PC-9 (cell line): ENCODE measurements around the gene ING4.

Experiments used
- EZH2 ChIP-seq: fragments of 200-600 bp; sonication (generic); IDR thresholded peaks from 2 replicates; pipeline ENCODE4 v1.8.0; 2017; ENCODE audit warnings: antibody characterized with exemption, low read depth
- TF ChIP-seq, protein P1 (sequence below): fragments of 200-600 bp; sonication (generic); conservative IDR thresholded peaks from 2 replicates; pipeline ENCODE4 v1.6.1; 2017; ENCODE audit warnings: mixed run types, antibody characterized with exemption, mild to moderate bottlenecking, moderate library complexity

DNA sequence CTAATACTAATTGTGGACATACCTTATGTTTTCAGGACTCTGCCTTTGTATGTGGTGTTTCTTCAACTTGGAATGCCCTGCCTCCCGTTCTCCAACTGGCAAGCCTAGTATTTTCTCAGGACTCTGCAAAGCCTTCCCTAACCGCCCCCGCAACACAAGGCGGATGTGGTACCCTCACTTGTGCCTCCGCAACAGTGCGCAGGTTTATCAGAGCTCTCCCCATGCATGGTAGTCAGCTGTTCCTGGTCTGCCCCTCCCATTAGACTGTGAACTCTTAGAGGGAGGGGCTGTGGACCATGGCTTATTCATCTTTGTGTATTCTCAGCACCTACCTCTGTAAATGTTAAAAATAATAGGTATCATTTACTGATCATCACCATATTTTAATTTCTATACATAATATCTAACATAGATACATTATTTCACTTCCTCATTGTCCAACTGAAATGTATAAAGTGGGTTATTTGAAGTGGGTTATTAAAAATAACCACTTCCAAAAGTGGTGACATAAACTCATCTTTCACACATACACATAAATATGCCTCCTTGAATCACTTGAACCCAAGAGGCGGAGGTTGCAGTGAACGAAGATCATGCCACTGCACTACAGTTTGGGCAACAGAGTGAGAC is 36.1 kb downstream of the ING4 start:
- TF ChIP-seq, protein P1, sequence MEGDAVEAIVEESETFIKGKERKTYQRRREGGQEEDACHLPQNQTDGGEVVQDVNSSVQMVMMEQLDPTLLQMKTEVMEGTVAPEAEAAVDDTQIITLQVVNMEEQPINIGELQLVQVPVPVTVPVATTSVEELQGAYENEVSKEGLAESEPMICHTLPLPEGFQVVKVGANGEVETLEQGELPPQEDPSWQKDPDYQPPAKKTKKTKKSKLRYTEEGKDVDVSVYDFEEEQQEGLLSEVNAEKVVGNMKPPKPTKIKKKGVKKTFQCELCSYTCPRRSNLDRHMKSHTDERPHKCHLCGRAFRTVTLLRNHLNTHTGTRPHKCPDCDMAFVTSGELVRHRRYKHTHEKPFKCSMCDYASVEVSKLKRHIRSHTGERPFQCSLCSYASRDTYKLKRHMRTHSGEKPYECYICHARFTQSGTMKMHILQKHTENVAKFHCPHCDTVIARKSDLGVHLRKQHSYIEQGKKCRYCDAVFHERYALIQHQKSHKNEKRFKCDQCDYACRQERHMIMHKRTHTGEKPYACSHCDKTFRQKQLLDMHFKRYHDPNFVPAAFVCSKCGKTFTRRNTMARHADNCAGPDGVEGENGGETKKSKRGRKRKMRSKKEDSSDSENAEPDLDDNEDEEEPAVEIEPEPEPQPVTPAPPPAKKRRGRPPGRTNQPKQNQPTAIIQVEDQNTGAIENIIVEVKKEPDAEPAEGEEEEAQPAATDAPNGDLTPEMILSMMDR, result no peak
- TF ChIP-seq EZH2, result no peak
